ENCODE measurements around the gene GIMAP2.

Gene GIMAP2

GRCh38 chr7:150716939-150717338 is 31.4 kb downstream of the GIMAP2 start:
- Histone ChIP-seq H3K9me3 (no peaks in the 10 kb centered on the region), H3K27ac (peak overlapping the region; percentile 54), H3K4me3 (ENCODE audit: low read depth in 1 of 2, low read length in 1 of 2) (peak overlapping the region; percentile 22 to 58), H3K27me3 (no peaks in the 10 kb centered on the region), H3K36me3 (peaks cover 4% of the 10 kb centered on the region), H3K4me1 (ENCODE audit: control insufficient read depth in 1 of 2, insufficient read depth in 1 of 2, low read depth in 1 of 2, low read length in 1 of 2) (peaks cover 32 to 39% of the 10 kb centered on the region in 2 experiments)
- TF ChIP-seq CTCF (IDR thresholded peaks at IDR 0.05), result no peak

GRCh38 chr7:150717814-150718420 is 32.4 kb downstream of the GIMAP2 start:
- peaks cover 4% of the 10 kb centered on the region for H3K36me3 ChIP-seq
- TF ChIP-seq CTCF (IDR thresholded peaks at IDR 0.05), result no peak
- H3K27ac ChIP-seq, result no peak overlapping the region
- H3K4me1 ChIP-seq (ENCODE audit: control insufficient read depth in 1 of 2, insufficient read depth in 1 of 2, low read depth in 1 of 2, low read length in 1 of 2), result peaks cover 32 to 39% of the 10 kb centered on the region in 2 experiments
- H3K9me3 ChIP-seq, result no peaks in the 10 kb centered on the region
- H3K4me3 ChIP-seq (ENCODE audit: low read depth in 1 of 2, low read length in 1 of 2), result no peak overlapping the region
- no peaks in the 10 kb centered on the region for H3K27me3 ChIP-seq

DNA sequence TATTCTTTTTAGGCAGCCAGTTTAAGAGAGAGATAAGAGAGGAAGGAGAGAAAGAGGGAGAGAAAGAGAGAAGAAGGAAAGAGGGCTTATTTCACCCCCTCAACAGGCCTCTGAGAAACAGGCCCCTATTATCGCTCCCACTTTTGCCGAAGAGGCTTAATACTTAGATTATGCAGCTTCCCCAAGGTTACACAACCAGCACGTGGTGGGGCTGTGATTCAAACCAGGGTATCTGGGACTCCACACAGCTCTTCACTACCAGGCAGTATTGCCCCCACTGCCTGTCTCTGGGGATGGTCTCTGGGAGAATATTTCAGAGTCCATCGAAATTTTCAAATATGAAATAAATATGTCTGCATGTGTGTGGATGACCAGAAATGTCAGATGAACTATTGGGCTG is 33.9 kb downstream of the GIMAP2 start:
- TF ChIP-seq CTCF (IDR thresholded peaks at IDR 0.05), result no peak
- H3K4me3 ChIP-seq (ENCODE audit: low read depth in 1 of 2, low read length in 1 of 2), result no peak overlapping the region
- no peak overlapping the region for H3K27ac ChIP-seq
- H3K4me1 ChIP-seq (ENCODE audit: control insufficient read depth in 1 of 2, insufficient read depth in 1 of 2, low read depth in 1 of 2, low read length in 1 of 2), result peaks cover 32 to 39% of the 10 kb centered on the region in 2 experiments
- no peaks in the 10 kb centered on the region for H3K27me3 ChIP-seq
- peaks cover 4% of the 10 kb centered on the region for H3K36me3 ChIP-seq
- no peaks in the 10 kb centered on the region for H3K9me3 ChIP-seq

GRCh38 chr7:150719960-150720891 is 34.7 kb downstream of the GIMAP2 start:
- Histone ChIP-seq H3K4me1 (ENCODE audit: control insufficient read depth in 1 of 2, insufficient read depth in 1 of 2, low read depth in 1 of 2, low read length in 1 of 2) (peaks cover 32 to 38% of the 10 kb centered on the region in 2 experiments), H3K9me3 (no peaks in the 10 kb centered on the region), H3K27ac (no peak overlapping the region), H3K36me3 (peaks cover 4% of the 10 kb centered on the region), H3K27me3 (no peaks in the 10 kb centered on the region), H3K4me3 (ENCODE audit: low read depth in 1 of 2, low read length in 1 of 2) (no peak overlapping the region)
- TF ChIP-seq CTCF (IDR thresholded peaks at IDR 0.05), result no peak

DNA sequence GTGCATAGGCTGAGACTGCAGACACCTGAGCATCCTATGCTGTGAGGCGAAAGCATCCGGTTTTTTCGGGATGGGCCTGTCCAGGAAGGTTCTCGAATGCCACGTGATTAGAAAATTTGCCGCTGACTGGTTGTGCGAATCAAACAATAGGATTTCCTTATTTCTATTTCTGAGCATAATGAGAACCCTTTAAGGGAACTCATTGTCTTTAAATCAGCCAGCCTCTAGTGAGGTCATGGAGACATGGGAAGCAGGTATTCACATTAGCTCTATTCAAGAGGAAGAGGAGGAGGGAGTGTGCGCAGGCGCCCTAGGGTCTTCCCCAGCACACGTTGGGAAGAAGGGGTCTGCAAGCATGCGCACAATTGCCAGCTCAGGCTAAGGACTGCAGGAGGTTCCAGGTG is 36.5 kb downstream of the GIMAP2 start:
- Histone ChIP-seq H3K9me3 (no peaks in the 10 kb centered on the region), H3K27ac (no peak overlapping the region), H3K36me3 (peaks cover 4% of the 10 kb centered on the region), H3K27me3 (no peaks in the 10 kb centered on the region), H3K4me3 (ENCODE audit: low read depth in 1 of 2, low read length in 1 of 2) (no peak overlapping the region), H3K4me1 (ENCODE audit: control insufficient read depth in 1 of 2, insufficient read depth in 1 of 2, low read depth in 1 of 2, low read length in 1 of 2) (peaks cover 19 to 20% of the 10 kb centered on the region in 2 experiments)
- no peak for TF ChIP-seq CTCF (IDR thresholded peaks at IDR 0.05)

Measured in neutrophil (primary cell).